K562 (cell line): ENCODE data around the gene TBC1D12. TPM values are rescaled to one million over a fixed set of nuclear protein-coding genes. Genes with fewer than 3 reads are reported as not detected.

Source experiments
- ATAC-seq: fragments of 200-7000 bp; cut with Tn5 transposase; 3 replicates; pipeline ENCODE4 v1.9.1; 2020; ENCODE audit warnings: moderate library complexity
- BruUV-seq: library from RNA; stranded (reverse); fragments of 400-500 nt; replicated peaks from 2 replicates; lab custom pipeline; 2021; lab: Mats Ljungman, UMichigan
- CTCF ChIA-PET: fragments of 300-600 bp; formaldehyde crosslinking; extraction: SDS; loops from one replicate; lab custom pipeline; 2021; ENCODE audit warnings: low intra/inter-chr PET ratio; lab: Yijun Ruan, JAX
- POLR2A ChIA-PET: fragments of 300-600, 350-650 bp; sonication (Branson Sonifier 250); formaldehyde crosslinking; extraction: SDS; loops from one replicate; lab custom pipeline; 2021; ENCODE audit warnings: antibody characterized with exemption, inconsistent platforms; lab: Yijun Ruan, JAX
- DNase-seq, 4 experiments: peaks; one replicate each; pipeline versions ENCODE4 v3.0.0 to v3.0.0-alpha.2; 2011 to 2018; ENCODE audit warnings: low spot score in 3 of 4, mixed read lengths in 3 of 4; ENCODE audit errors: extremely low read depth in 1 of 4
- FAIRE-seq: peaks from 2 replicates; lab custom pipeline; 2011; peaks lifted over from hg19 to GRCh38; lab: Jason Lieb, UNC
- H2AFZ ChIP-seq: 2 replicates; pipeline ENCODE4 v1.6.0; 2011; ENCODE audit warnings: low read depth, low read length, control low read depth, inconsistent platforms
- H3K27ac ChIP-seq: fragments of 200-600 bp; 3 replicates; pipeline ENCODE4 v1.8.0; 2011; ENCODE audit warnings: low read depth, mild to moderate bottlenecking, control low read depth, inconsistent platforms, low read length, moderate library complexity, mixed read lengths; ENCODE audit errors: extremely low read depth
- H3K27me3 ChIP-seq, 2 experiments: fragments of 300-600 bp in 1 of 2; 2 replicates in 1 of 2; 3 replicates in 1 of 2; pipeline versions ENCODE4 v1.6.0 to v1.8.0; 2011; ENCODE audit warnings: inconsistent platforms in 2 of 2, low read length in 2 of 2, mild to moderate bottlenecking in 1 of 2, mixed read lengths in 1 of 2, moderate library complexity in 1 of 2; ENCODE audit not compliant: control insufficient read depth in 2 of 2, insufficient read depth in 2 of 2
- H3K36me3 ChIP-seq: fragments of 300-600 bp; 3 replicates; pipeline ENCODE4 v1.8.0; 2011; ENCODE audit warnings: mild to moderate bottlenecking, low read length, inconsistent platforms; ENCODE audit not compliant: control insufficient read depth, insufficient read depth
- H3K4me1 ChIP-seq, 2 experiments: fragments of 200-600 bp in 1 of 2; replicated peaks in 1 of 2; 2 replicates in 1 of 2; 3 replicates in 1 of 2; pipeline versions ENCODE4 v1.5.1 to v1.8.0; 2011; ENCODE audit warnings: inconsistent platforms in 2 of 2, low read length in 2 of 2, mild to moderate bottlenecking in 1 of 2, mixed read lengths in 1 of 2, moderate library complexity in 1 of 2; ENCODE audit not compliant: control insufficient read depth in 2 of 2, insufficient read depth in 2 of 2
- H3K4me2 ChIP-seq: 2 replicates; pipeline ENCODE4 v1.6.1; 2011; ENCODE audit warnings: low read length, control low read depth, inconsistent platforms, mixed read lengths; ENCODE audit not compliant: insufficient read depth
- H3K4me3 ChIP-seq: fragments of 200-600 bp; sonication (generic), shearing (Covaris generic); 2 replicates; pipeline ENCODE4 v1.5.1; 2016; ENCODE audit warnings: control low read depth, inconsistent platforms
- H3K79me2 ChIP-seq: fragments of 200-600 bp; 3 replicates; pipeline ENCODE4 v1.8.0; 2011; ENCODE audit warnings: low read length, inconsistent platforms; ENCODE audit not compliant: control insufficient read depth, insufficient read depth
- H3K9ac ChIP-seq, 2 experiments: 2 replicates each; pipeline versions ENCODE4 v1.6.0 to v1.6.1; 2011; ENCODE audit warnings: low read depth in 2 of 2, low read length in 2 of 2, control low read depth in 1 of 2, inconsistent platforms in 1 of 2, mild to moderate bottlenecking in 1 of 2, mixed read lengths in 1 of 2; ENCODE audit not compliant: insufficient read depth in 1 of 2
- H3K9me1 ChIP-seq: one replicate; pipeline ENCODE4 v1.6.0; 2011; ENCODE audit warnings: inconsistent platforms, mild to moderate bottlenecking, low read length, moderate library complexity; ENCODE audit not compliant: control insufficient read depth, insufficient read depth
- H3K9me3 ChIP-seq: replicated peaks from 2 replicates; pipeline ENCODE4 v1.5.1; 2011; ENCODE audit warnings: low read depth, low read length, inconsistent platforms; ENCODE audit not compliant: control insufficient read depth, insufficient read depth
- H4K20me1 ChIP-seq: replicated peaks from 2 replicates; pipeline ENCODE4 v1.6.1; 2011; ENCODE audit warnings: low read length, inconsistent platforms, mixed read lengths; ENCODE audit not compliant: control insufficient read depth, insufficient read depth
- ARID2 ChIP-seq: fragments of 450-650 bp; IDR thresholded peaks from 2 replicates; pipeline ENCODE4 v1.6.1; 2017; ENCODE audit warnings: antibody characterized with exemption, mild to moderate bottlenecking
- ELK1 ChIP-seq: sonication (generic); formaldehyde crosslinking; IDR thresholded peaks from 2 replicates; pipeline ENCODE4 v1.8.1; 2022; ENCODE audit warnings: missing genetic modification reagents
- GABPA ChIP-seq: fragments of 200-800 bp; sonication (Bioruptor generic); conservative IDR thresholded peaks from 2 replicates; pipeline ENCODE4 v1.6.1; 2016; ENCODE audit warnings: low read depth, missing genetic modification characterization, missing compliant biosample characterization
- HMBOX1 ChIP-seq: sonication (generic); IDR thresholded peaks from 2 replicates; pipeline ENCODE4 v1.6.1; 2016
- HNRNPK ChIP-seq: fragments of 200-400 bp; formaldehyde crosslinking; IDR thresholded peaks from one replicate; pipeline ENCODE4 v1.6.1; 2018; ENCODE audit warnings: mild to moderate bottlenecking, low read depth, low read length; ENCODE audit not compliant: poor library complexity, severe bottlenecking
- HNRNPUL1 ChIP-seq: fragments of 200-400 bp; formaldehyde crosslinking; IDR thresholded peaks from 2 replicates; pipeline ENCODE4 v1.6.1; 2017; ENCODE audit warnings: low read length
- KLF13 ChIP-seq: fragments of 450-650 bp; IDR thresholded peaks from 2 replicates; pipeline ENCODE4 v1.6.1; 2016; ENCODE audit warnings: missing genetic modification characterization, low read depth, mild to moderate bottlenecking, missing compliant biosample characterization, moderate library complexity, borderline replicate concordance
- POLR2A ChIP-seq: fragments of 450-650 bp; conservative IDR thresholded peaks from 2 replicates; pipeline ENCODE4 v1.6.1; 2016
- SMARCC2 ChIP-seq: fragments of 450-650 bp; IDR thresholded peaks from 2 replicates; pipeline ENCODE4 v1.6.1; 2017; ENCODE audit warnings: antibody characterized with exemption, moderate library complexity, mild to moderate bottlenecking, low read depth
- ZBTB7A ChIP-seq: IDR thresholded peaks from 2 replicates; pipeline ENCODE4 v1.6.1; 2011; ENCODE audit warnings: low read depth, mild to moderate bottlenecking, low read length, moderate library complexity, borderline replicate concordance; ENCODE audit not compliant: control insufficient read depth
- ZFP1 ChIP-seq: fragments of 450-650 bp; formaldehyde crosslinking; IDR thresholded peaks from 2 replicates; pipeline ENCODE4 v1.4.0; 2020; ENCODE audit warnings: mild to moderate bottlenecking, mixed read lengths
- WGBS: fragments of 100-300 bp; shearing (Covaris generic); methylation state at CpG from one replicate; pipeline ENCODE4 v1.1.6; 2016; ENCODE audit warnings: low coverage, mixed read lengths; ENCODE audit not compliant: insufficient coverage; ENCODE audit errors: missing lambda C conversion rate; 5-methylcytosine and 5-hydroxymethylcytosine counted together
- in situ Hi-C: fragments of 300-500 bp; cut with MboI; formaldehyde crosslinking; loops from 4 replicates; pipeline ENCODE4 v1.15.0; 2018; ENCODE audit warnings: inconsistent platforms, mixed read lengths
- intact Hi-C: fragments of 100-400 bp; cut with micrococcal nuclease; formaldehyde crosslinking; loops from 2 replicates; pipeline ENCODE4 v1.14.2; 2022
- polyA plus RNA-seq, 8 experiments: library from polyadenylated mRNA; depleted of rRNA in 4 of 8; stranded (reverse) in 5 of 8; unstranded in 3 of 8; fragments of >200 nt; fragmentation: Nextera tagmentation in 2 of 8; fragmentation: Illumina TruSeq in 1 of 8; extraction: Ambion mirVana in 2 of 8; extraction: Trizol in 1 of 8; gene quantifications; 2 replicates each; pipeline versions ENCODE4 v1.2.1 to v1.2.3, GENCODE V29; 2011 to 2014; ENCODE audit warnings: inconsistent platforms in 1 of 8, missing spikeins in 1 of 8
- total RNA-seq, 7 experiments: library from RNA; depleted of rRNA in 6 of 7; stranded (reverse); fragments of >200 nt in 6 of 7; fragmentation: Illumina TruSeq in 2 of 7; extraction: Trizol in 2 of 7; gene quantifications; 2 replicates each; pipeline versions ENCODE4 v1.2.1 to v1.2.3, GENCODE V29; 2011 to 2021; ENCODE audit warnings: low replicate concordance in 1 of 7
- TF ChIP-seq, protein P1 (sequence below): IDR thresholded peaks from 2 replicates; pipeline ENCODE4 v1.6.1; 2014; ENCODE audit warnings: antibody characterized with exemption

The TBC1D12 gene
- total and polyA plus RNA-seq, 9 of the 15 experiments (the other 6 are each of a cell fraction or from before 2014, with no cell fraction given), result 2.1 to 6.7 (median 3.9) TPM

GRCh38 chr10:94481410-94481809 lies 79.1 kb downstream of the TBC1D12 start:
- in situ Hi-C loops (no loop called here), intact Hi-C loops (no loop called here)
- Histone ChIP-seq H2AFZ (no peak overlapping the region), H3K4me2 (no peak overlapping the region), H4K20me1 (no peaks in the 10 kb centered on the region), H3K4me1 (no peaks in the 10 kb centered on the region), H3K4me3 (no peak overlapping the region), H3K9me3 (no peaks in the 10 kb centered on the region), H3K9me1 (no peaks in the 10 kb centered on the region), H3K9ac (no peak overlapping the region), H3K36me3 (no peaks in the 10 kb centered on the region), H3K79me2 (no peaks in the 10 kb centered on the region), H3K27me3 (no peaks in the 10 kb centered on the region), H3K27ac (no peak overlapping the region)
- no peak for DNase-seq
- FAIRE-seq, result no peak
- ATAC-seq, result no peak
- TF ChIP-seq SMARCC2 (no peak), GABPA (tag) (no peak), ARID2 (no peak), ZBTB7A (no peak), ELK1 (CRISPR knock-in tag) (no peak)
- POLR2A ChIA-PET, result interaction anchor here (1.1 kb wide), 1 partner anchor 30 kb away, joined by 4 read pairs; no protein-coding TSS in a partner anchor
- no TSS peak for BruUV-seq
- CTCF ChIA-PET, result no interaction called here

DNA sequence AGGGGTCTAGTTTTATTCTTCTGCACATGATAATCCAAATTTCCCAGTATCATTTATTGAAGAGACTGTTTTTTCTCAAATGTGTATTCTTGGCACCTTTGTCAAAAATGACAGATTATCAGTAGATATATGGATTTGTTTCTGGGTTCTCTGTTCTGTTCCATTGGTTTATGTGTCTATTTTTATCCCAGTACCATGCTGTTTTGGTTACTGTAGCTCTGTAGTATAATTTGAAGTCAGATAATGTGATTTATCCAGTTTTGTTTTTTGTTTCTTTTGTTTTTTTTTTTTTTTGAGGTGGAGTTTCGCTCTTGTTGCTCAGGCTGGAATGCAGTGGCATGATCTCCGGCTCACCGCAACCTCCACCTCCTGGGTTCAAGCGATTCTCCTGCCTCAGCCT lies 81.6 kb downstream of the TBC1D12 start:
- ChIA-PET POLR2A (no interaction called here), CTCF (no interaction called here)
- no peak for DNase-seq
- Histone ChIP-seq H3K9me3 (no peaks in the 10 kb centered on the region), H3K79me2 (no peaks in the 10 kb centered on the region), H3K4me3 (no peak overlapping the region), H3K9me1 (no peaks in the 10 kb centered on the region), H2AFZ (no peak overlapping the region), H3K9ac (no peak overlapping the region), H3K4me1 (no peaks in the 10 kb centered on the region; a peak in 1 of 5 replicates), H3K27ac (no peak overlapping the region), H3K4me2 (no peak overlapping the region), H3K27me3 (no peaks in the 10 kb centered on the region), H3K36me3 (no peaks in the 10 kb centered on the region), H4K20me1 (no peaks in the 10 kb centered on the region)
- in situ Hi-C loops (no loop called here), intact Hi-C loops (no loop called here)
- no peak for ATAC-seq
- no TSS peak for BruUV-seq
- WGBS, result no CpG with 5 or more reads among the region's 4 CpGs
- no peak for FAIRE-seq
- TF ChIP-seq, protein P1, sequence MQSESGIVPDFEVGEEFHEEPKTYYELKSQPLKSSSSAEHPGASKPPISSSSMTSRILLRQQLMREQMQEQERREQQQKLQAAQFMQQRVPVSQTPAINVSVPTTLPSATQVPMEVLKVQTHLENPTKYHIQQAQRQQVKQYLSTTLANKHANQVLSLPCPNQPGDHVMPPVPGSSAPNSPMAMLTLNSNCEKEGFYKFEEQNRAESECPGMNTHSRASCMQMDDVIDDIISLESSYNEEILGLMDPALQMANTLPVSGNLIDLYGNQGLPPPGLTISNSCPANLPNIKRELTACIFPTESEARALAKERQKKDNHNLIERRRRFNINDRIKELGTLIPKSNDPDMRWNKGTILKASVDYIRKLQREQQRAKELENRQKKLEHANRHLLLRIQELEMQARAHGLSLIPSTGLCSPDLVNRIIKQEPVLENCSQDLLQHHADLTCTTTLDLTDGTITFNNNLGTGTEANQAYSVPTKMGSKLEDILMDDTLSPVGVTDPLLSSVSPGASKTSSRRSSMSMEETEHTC, result no peak
- no peak for TF ChIP-seq KLF13 (tag)
- no peak for TF ChIP-seq POLR2A
- TF ChIP-seq HNRNPK, result no peak
- TF ChIP-seq HMBOX1, result no peak
- no peak for TF ChIP-seq ZFP1 (CRISPR knock-in tag)
- no peak for TF ChIP-seq HNRNPUL1
